Osteocyte (in vitro differentiated cells): ENCODE results near the gene LSM4. TPM values are rescaled to one million over a fixed set of nuclear protein-coding genes. Genes with fewer than 3 reads are reported as not detected.
"Not testable (repeated sequence)": the region's sequence is repeated elsewhere in the genome, so short reads cannot be mapped to it uniquely, and the experiment has no call there.

Experiments
- DNase-seq: peaks from one replicate; pipeline ENCODE4 v3.0.0; 2021; ENCODE audit warnings: mixed read lengths; ENCODE audit not compliant: unreplicated experiment; ENCODE audit errors: extremely low spot score
- H3K27ac Mint-ChIP-seq: one replicate; pipeline ENCODE4 v1.8.0; 2021; ENCODE audit warnings: mild to moderate bottlenecking, mixed read lengths; ENCODE audit not compliant: unreplicated experiment
- H3K27me3 Mint-ChIP-seq: one replicate; pipeline ENCODE4 v1.8.0; 2021; ENCODE audit warnings: mixed read lengths; ENCODE audit not compliant: unreplicated experiment
- H3K36me3 Mint-ChIP-seq: one replicate; pipeline ENCODE4 v1.8.0; 2021; ENCODE audit warnings: mixed read lengths; ENCODE audit not compliant: unreplicated experiment
- H3K4me1 Mint-ChIP-seq: one replicate; pipeline ENCODE4 v1.8.0; 2021; ENCODE audit warnings: mixed read lengths; ENCODE audit not compliant: unreplicated experiment
- H3K4me3 Mint-ChIP-seq: one replicate; pipeline ENCODE4 v1.8.0; 2021; ENCODE audit warnings: mild to moderate bottlenecking, moderate library complexity, mixed read lengths; ENCODE audit not compliant: unreplicated experiment
- H3K9me3 Mint-ChIP-seq: one replicate; pipeline ENCODE4 v1.8.0; 2021; ENCODE audit warnings: mixed read lengths; ENCODE audit not compliant: unreplicated experiment
- CTCF ChIP-seq: fragments of 200-600 bp; sonication (generic); IDR thresholded peaks from 2 replicates; pipeline ENCODE4 v1.5.0; 2021; ENCODE audit warnings: antibody characterized with exemption, mild to moderate bottlenecking, moderate library complexity
- total RNA-seq: library from RNA; stranded (reverse); gene quantifications from 2 replicates; pipeline ENCODE4 v1.2.1, GENCODE V29; 2021

Gene LSM4
- total RNA-seq, 1 donor from 2014 or later, result 92.1 TPM

- H3K4me1 Mint-ChIP-seq, result peaks cover 2% of the 10 kb centered on the region
- no peaks in the 10 kb centered on the region for H3K27me3 Mint-ChIP-seq
- TF ChIP-seq CTCF, result no peak
- peaks cover 26% of the 10 kb centered on the region for H3K36me3 Mint-ChIP-seq
- no peak overlapping the region for H3K4me3 Mint-ChIP-seq
- H3K27ac Mint-ChIP-seq, result no peak overlapping the region
- no peak for DNase-seq
- H3K9me3 Mint-ChIP-seq, result no peaks in the 10 kb centered on the region
Measured at GRCh38 chr19:18353378-18354005, 30.6 kb upstream of the LSM4 start.

DNA sequence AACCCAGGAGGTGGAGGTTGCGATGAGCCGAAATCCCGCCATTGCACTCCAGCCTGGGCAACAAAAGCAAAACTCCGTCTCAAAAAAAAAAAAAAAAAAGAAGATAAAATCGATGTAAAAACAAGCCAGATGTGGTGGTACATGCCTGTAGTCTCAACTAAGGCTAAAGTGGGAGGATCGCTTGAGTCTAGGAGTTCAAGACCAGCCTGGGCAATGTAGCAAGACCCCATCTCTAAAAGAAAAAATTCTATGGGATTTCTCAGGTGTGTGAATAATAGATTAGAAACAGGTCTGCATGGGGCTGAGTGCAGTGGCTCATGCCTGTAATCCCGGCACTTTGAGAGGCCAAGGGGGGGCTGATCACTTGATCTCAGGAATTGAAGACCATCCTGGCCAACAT is 28.7 kb upstream of the LSM4 start:
- Mint-ChIP-seq H3K4me1 (peaks cover 2% of the 10 kb centered on the region), H3K27ac (no peak overlapping the region), H3K36me3 (peaks cover 17% of the 10 kb centered on the region), H3K27me3 (no peaks in the 10 kb centered on the region), H3K9me3 (no peaks in the 10 kb centered on the region), H3K4me3 (no peak overlapping the region)
- no peak for DNase-seq
- TF ChIP-seq CTCF, result no peak

DNA sequence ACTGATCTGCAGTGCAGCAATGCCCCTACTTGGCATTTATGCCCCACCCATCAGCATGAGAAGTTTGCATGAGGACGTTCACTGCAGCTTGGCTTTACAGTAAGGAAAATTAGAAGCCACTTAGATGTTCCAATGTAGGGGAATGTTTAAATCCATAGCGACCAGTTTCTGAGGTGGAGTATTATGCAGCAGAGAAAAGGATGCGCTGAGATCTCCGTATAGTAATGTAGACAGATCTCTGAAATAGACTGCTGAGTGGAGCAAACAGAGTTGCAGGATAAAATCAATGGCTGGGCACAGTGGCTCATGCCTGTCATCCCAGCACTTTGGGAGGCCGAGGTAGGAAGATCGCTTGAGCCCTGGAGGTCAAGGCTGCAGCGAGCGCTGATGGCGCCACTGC is 27.6 kb upstream of the LSM4 start:
- H3K4me1 Mint-ChIP-seq, result peaks cover 3% of the 10 kb centered on the region
- H3K27ac Mint-ChIP-seq, result no peak overlapping the region
- H3K27me3 Mint-ChIP-seq, result no peaks in the 10 kb centered on the region
- H3K4me3 Mint-ChIP-seq, result no peak overlapping the region
- no peak for DNase-seq
- H3K9me3 Mint-ChIP-seq, result no peaks in the 10 kb centered on the region
- peaks cover 19% of the 10 kb centered on the region for H3K36me3 Mint-ChIP-seq
- TF ChIP-seq CTCF, result no peak

DNA sequence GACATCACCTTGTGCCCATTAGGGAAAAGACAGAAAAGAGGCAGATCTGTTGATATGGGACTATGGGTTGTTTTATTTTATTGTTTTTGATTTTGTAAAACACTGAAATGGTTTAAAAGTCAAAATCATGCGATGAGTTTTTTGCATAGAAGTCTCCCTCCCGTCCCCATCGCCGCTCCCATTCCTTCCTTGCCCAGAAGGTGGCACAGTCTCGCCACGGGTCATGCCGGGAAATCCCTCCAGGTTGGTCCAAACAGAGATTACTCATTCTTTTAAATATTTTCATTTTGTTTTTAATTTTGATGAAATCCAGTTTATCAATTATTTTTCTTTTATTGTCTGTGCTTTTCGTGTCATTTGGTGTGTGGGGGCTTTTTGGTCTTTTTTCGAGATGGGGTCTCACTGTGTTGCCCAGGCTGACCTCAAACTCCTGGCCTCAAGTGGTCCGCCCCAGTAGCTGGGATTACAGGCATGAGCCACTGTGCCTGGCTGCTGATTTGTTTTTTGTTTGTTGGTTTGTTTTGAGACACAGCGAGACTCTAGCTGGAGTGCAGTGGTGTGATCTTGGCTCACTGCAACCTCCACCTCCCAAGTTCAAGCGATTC is 26.8 kb upstream of the LSM4 start:
- H3K9me3 Mint-ChIP-seq, result no peaks in the 10 kb centered on the region
- no peak for DNase-seq
- no peak overlapping the region for H3K4me3 Mint-ChIP-seq
- peaks cover 3% of the 10 kb centered on the region for H3K4me1 Mint-ChIP-seq
- peak; percentile 93 for TF ChIP-seq CTCF
- H3K27ac Mint-ChIP-seq, result no peak overlapping the region
- peaks cover 23% of the 10 kb centered on the region for H3K36me3 Mint-ChIP-seq
- H3K27me3 Mint-ChIP-seq, result no peaks in the 10 kb centered on the region

GRCh38 chr19:18348818-18349339 is 26.0 kb upstream of the LSM4 start:
- not testable (repeated sequence) for H3K27ac Mint-ChIP-seq, H3K27me3 Mint-ChIP-seq, DNase-seq, H3K9me3 Mint-ChIP-seq, H3K4me3 Mint-ChIP-seq, H3K4me1 Mint-ChIP-seq
- H3K36me3 Mint-ChIP-seq, result peaks cover 26% of the 10 kb centered on the region
